GM20431 (cell line): ENCODE results near the gene GPC5.
"Not testable (repeated sequence)": the region's sequence is repeated elsewhere in the genome, so short reads cannot be mapped to it uniquely, and the experiment has no call there.

Experiments
- in situ Hi-C: fragments of 300-500 bp; cut with MseI, MboI; formaldehyde crosslinking; loops from one replicate; pipeline ENCODE4 v1.15.0; 2020; ENCODE audit warnings: low sequenced_read_pairs; ENCODE audit not compliant: unreplicated experiment

Gene GPC5

GRCh38 chr13:92187378-92187989, 789.1 kb downstream of the GPC5 start:
- in situ Hi-C loops = no loop called here

- in situ Hi-C loops = no loop called here
Measured at GRCh38 chr13:92188574-92188973, 790.2 kb downstream of the GPC5 start.

DNA sequence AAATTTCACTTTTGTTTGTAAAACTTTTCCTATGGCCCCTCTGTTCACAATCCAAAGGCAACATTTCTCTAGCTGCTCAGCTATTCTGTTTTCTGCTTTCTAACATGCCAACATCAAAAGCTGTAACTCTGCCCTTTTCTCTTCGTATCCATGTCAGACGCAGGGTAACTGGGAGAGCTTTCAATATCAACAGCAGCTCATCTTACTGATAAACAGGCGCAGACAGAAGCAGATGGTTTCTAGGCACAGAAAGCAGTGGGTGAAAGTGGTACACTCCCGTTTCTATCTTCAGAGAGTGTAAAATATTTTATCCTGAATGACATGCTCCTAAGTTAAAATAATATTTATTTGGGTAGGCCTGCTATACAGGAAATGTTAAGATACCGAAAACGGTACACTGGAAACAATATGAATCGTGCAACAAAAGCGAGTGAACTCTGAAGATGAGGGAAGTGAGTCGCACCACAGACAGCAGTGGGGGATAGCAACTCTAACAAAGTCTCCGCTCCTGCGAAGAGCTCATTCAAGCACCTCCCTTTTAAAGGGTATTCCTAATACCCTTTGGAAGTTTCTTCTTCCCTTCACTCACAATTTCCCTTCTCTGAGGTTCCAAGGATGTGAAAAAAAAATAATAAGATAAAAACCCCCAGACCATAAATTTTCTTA, 798.3 kb downstream of the GPC5 start:
- in situ Hi-C loops = no loop called here

DNA sequence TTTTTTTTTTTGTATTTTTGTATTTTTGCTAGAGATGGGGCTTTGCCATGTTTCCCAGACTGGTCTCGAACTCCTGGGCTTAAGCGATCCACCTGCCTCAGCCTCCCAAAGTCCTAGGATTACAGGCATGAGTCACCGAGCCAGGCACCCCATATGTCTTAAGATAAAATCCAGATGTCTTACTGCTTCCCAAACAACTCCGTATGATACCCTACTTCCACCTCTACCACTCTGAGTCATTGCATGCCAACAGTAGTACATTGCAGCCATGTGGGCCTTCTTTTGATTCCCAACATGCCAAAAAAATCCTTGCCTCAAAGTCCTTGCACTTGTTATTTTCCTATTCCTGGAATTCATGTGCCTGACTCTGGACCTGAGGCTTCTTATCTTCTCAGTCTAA, 799.2 kb downstream of the GPC5 start:
- in situ Hi-C loops = no loop called here

GRCh38 chr13:92218615-92219014, 820.2 kb downstream of the GPC5 start:
- in situ Hi-C loops = no loop called here

GRCh38 chr13:92221916-92222315, 823.5 kb downstream of the GPC5 start:
- in situ Hi-C loops = no loop called here

DNA sequence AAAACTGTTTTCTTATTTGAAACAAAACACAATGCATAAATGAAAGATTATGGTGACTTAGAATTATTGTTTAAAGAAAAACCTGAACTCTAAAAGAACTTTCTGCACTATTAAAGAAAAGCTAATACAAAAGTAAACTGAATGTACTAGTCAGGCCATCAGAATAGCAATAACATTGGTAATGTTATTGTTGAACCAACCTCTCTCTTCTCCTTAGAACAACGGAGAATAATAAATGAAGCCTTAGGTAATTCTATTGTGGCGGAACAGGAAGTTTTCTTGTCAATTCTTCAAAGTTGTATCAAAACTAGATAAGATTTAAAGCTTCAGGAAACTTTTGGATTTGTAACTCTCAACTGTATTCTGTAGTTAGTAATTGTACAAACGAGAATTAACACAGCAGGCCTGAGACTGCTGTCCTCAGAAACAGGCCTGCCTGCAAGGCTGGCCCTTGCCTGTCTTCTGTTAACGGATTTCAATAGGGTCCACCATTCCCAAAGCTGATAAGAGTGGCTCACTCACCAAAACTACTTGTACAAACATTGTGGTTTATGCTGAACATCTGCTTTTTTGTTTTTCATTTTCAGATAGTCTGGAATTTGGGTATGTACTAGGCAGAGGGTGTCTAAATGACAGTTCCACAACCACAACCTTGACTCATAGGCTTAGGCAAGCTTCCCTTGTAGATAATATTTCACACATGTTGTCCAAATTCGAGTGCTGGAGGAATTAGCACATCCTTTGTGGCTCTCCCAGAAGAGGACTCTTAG, 825.8 kb downstream of the GPC5 start:
- in situ Hi-C loops = no loop called here

GRCh38 chr13:92224825-92225224, 826.4 kb downstream of the GPC5 start:
- in situ Hi-C loops = no loop called here

- in situ Hi-C loops = no loop called here
Measured at GRCh38 chr13:92225861-92226260, 827.4 kb downstream of the GPC5 start.

DNA sequence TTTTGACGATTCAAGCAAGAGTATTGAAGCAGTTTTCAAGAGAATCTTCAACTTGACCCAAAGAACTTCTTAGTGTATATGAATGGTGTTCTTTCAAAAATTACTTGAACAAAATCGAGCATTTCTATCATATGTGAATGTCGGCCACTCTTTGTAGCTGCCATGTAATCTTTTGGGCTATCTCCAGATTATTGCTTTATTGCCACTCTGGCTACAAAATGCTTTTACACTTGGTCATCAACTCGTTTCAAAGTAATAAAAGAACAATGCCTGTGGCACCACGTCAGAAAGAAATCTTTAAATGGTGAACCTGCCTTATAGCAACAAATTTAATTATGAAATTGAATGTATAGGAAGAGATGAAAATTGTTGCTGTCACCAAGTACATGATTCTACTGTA, 834.5 kb downstream of the GPC5 start:
- in situ Hi-C loops = no loop called here

DNA sequence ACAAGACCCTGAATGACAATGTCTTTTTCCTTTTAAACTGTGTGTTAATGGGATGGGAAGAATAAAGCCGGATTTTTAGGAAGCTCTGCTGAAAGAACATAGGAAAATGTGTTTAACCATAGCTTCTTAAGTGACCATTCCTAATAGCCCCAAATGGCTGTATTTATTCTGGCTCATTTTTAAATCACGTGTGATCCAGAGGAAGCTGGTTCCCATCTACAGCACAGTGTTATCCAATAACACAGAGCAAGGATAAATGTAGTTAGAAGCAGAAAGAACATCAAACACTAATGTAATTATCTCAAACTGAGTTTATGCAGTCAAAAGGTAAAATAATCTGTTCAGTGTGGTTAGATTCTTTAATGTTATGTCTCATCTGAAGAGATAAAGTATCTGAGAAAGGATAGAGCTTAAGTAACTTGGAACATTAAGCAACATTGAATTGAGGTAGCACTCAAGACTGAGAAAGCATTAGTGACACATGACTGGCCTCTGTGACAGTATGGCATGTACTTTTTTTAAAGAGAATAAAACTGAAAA, 853.3 kb downstream of the GPC5 start:
- in situ Hi-C loops = no loop called here

- in situ Hi-C loops = no loop called here
Measured at GRCh38 chr13:92255526-92255925, 857.1 kb downstream of the GPC5 start.

DNA sequence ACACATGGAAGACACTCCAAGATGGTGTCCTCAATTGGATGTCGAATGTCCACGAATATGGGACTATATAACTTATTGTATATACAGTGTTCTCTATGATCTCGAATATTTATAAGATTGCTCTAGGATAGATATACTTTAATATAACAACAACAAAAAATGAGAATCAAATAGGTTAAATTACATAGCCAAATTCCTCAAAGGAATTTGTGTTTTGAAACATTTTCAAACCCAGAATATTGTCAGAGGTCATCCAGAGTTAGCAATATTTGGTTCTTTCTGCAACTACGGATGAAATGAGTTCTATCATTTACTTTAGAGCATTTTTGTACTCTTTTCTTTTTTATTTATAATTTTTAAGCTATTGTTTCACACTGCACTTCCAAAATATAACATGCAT, 857.8 kb downstream of the GPC5 start:
- in situ Hi-C loops = no loop called here

DNA sequence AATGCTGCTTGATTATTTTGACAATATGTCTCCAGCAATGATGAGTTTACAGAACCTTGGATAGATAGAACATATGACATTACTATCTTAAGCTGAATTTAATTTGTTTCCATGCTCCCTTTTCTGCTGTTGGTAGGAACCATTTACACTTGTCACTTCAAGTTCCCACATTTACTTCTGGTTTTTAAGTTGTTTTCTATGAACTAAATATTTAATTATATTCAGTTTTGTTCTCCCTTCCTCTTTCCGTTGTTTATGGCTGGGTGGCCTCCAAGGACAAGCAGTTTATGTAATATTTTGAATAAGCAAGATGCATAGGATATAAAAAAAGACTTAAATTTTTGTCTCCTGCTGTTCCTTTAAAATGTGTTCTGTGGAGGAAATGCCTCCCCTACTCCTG, 860.6 kb downstream of the GPC5 start:
- in situ Hi-C loops = no loop called here

GRCh38 chr13:92259523-92259922, 861.1 kb downstream of the GPC5 start:
- in situ Hi-C loops = no loop called here

DNA sequence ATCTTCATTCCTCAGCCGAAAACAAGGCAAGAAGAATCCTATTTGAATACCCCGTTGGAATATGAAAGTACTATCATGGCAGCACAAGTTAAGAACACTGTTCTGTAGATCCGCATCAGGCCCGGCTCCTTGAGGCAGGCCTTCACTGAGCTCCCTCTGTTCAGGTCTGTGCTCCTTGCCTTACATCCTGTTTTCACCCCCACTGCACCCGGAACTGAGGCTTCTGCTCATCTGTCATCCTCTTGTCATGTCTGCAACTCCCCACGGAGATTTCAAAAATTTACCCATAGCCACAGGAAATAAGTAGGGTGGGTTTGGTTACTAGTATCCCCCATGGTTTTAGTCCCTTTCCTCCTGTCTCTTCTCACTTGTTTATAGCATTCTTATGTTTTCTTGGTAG, 861.9 kb downstream of the GPC5 start:
- in situ Hi-C loops = no loop called here

DNA sequence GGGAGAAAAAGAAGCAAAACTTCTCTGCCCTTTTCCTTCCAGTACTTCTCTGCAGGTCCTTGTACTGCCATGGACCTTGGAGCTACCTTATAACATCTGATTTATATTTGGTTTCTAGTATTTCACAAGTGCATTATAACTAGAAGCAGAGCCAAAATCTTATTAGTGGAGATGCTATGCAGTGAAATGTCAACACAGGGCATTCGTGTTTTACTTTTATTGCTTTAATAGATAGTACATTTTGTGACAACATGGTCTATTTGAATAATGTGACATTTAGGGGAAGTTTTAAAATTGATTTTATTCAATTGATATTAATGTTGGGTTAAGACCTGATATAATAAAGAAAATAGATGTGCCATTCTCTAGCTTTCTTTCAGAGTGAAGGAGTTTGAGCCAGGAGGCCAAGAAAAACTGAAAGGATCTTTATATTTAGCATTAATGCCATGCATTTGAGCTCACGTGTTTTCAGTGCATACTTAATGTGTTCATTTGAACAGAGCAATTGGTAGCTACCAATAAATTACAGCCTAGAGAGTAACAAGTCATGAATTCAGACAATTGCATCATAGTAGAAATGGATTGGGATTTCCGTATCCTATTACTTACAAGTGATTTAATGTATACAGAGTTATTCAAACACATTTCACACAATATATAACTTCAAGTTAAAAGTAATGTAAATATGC, 863.8 kb downstream of the GPC5 start:
- in situ Hi-C loops = no loop called here

DNA sequence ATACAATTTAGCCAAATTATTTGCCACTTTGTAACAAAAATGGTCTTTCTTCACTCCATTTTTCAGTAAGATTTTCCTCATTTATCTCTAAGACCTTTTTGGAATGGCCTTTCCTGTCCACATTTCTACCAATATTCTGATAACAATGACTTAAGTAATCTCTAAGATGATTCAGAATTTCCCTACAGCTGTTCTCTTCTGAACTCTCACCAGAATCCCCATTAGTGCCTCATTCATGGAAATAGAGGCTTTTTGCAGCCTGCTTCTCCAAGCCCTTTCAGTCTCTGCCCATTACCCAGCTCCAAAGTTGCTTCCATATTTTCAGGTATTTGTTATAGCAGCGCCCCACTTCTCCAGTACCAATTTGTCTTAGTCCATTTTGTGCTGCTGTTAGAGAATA, 867.0 kb downstream of the GPC5 start:
- in situ Hi-C loops = no loop called here

- in situ Hi-C loops = no loop called here
Measured at GRCh38 chr13:92270990-92271389, 872.6 kb downstream of the GPC5 start.

- in situ Hi-C loops = no loop called here
Measured at GRCh38 chr13:92272177-92272576, 873.8 kb downstream of the GPC5 start.

- in situ Hi-C loops = not testable (repeated sequence)
Measured at GRCh38 chr13:92280986-92281385, 882.6 kb downstream of the GPC5 start.
